OCI-LY3 (cell line): ENCODE measurements around the gene LDB2.

Experiments
- H2AFZ ChIP-seq: fragments of 200-600, 300-600 bp; shearing (Covaris generic); 2 replicates; pipeline ENCODE4 v1.6.0; 2014; ENCODE audit warnings: antibody characterized with exemption, low read depth, low read length
- H3K27ac ChIP-seq: fragments of 200-600, 300-600 bp; sonication (generic); 2 replicates; pipeline ENCODE4 v1.5.1; 2014; ENCODE audit warnings: mild to moderate bottlenecking, low read length, moderate library complexity, mixed read lengths
- H3K27me3 ChIP-seq: fragments of 200-600, 300-600 bp; sonication (generic); 2 replicates; pipeline ENCODE4 v1.6.1; 2014; ENCODE audit warnings: low read depth, low read length, mixed read lengths
- H3K36me3 ChIP-seq: fragments of 200-600, 300-600 bp; sonication (generic); replicated peaks from 2 replicates; pipeline ENCODE3; 2014; ENCODE audit warnings: low read depth, low read length, mixed read lengths
- H3K4me1 ChIP-seq: fragments of 300-600, 200-600 bp; sonication (generic); 2 replicates; pipeline ENCODE4 v1.6.1; 2014; ENCODE audit warnings: low read length, mixed read lengths
- H3K4me2 ChIP-seq: fragments of 200-600, 300-600 bp; sonication (generic); 2 replicates; pipeline ENCODE4 v1.6.1; 2014; ENCODE audit warnings: low read length, mixed read lengths
- H3K4me3 ChIP-seq: fragments of 300-600, 200-600 bp; sonication (generic); 2 replicates; pipeline ENCODE4 v1.5.1; 2014; ENCODE audit warnings: antibody characterized with exemption, mild to moderate bottlenecking, low read length, moderate library complexity
- H3K79me2 ChIP-seq: fragments of 300-600, 200-600 bp; shearing (Covaris generic); 2 replicates; pipeline ENCODE4 v1.6.1; 2014; ENCODE audit warnings: mild to moderate bottlenecking, low read length, mixed read lengths
- H3K9ac ChIP-seq: fragments of 300-600, 200-600 bp; shearing (Covaris generic); 2 replicates; pipeline ENCODE4 v1.6.0; 2014; ENCODE audit warnings: mild to moderate bottlenecking, low read length, moderate library complexity
- H3K9me3 ChIP-seq: fragments of 200-600, 300-600 bp; shearing (Covaris generic); 2 replicates; pipeline ENCODE4 v1.6.1; 2014; ENCODE audit warnings: low read length, mixed read lengths; ENCODE audit not compliant: insufficient read depth
- H4K20me1 ChIP-seq: fragments of 200-600, 300-600 bp; sonication (generic); 2 replicates; pipeline ENCODE4 v1.6.1; 2016; ENCODE audit warnings: low read length, mixed read lengths; ENCODE audit not compliant: insufficient read depth
- EZH2phosphoT487 ChIP-seq: fragments of 200-600 bp; shearing (Covaris generic); IDR thresholded peaks from 2 replicates; pipeline ENCODE4 v1.6.1; 2018; ENCODE audit warnings: antibody characterized with exemption, mixed run types, low read depth
- TF ChIP-seq, protein P1 (sequence below): fragments of 200-600, 300-600 bp; sonication (generic); IDR thresholded peaks from 2 replicates; pipeline ENCODE4 v1.5.1; 2014; ENCODE audit warnings: antibody characterized with exemption, low read length, low read depth

LDB2 gene

DNA sequence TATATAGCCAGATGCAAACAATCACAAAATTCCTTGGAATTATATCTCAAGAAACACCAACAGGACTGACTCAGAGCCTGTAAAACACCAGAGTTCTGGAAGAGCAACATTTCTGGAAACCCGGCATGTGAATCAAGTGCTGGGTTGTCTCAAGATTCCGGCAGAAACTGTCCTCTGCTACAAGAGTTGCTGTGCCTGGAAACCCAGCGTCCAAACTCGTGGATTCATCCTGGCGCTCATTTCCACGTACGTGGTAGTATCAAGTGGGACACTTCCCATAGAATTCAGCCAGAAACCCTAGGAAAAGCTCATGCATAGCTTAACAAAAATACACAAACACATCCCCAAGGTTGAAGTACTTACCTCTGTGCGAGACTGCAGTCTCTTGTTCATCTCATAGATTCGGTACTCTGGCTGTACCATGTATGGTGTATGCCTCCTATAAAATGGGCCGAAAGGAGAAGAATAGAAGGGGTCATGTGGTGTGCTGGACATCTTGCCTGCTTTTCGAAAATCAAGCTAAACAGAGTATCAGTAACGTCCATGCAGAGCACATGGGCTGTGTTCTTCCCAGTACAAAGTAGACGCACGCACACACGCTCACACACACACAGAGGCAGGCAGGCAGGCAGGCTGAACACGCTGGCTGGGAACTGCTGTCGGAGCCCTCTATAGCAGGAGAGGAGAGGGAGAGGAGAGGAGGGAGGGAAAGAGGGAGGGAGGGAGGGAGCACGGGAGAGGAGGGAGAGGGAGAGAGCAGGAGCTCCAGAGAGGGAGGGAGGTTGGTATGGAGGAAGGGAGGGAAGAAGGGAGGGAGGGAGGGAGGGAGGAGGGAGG, at the start of gene LDB2:
Gene LDB2, minus strand, starts transcription at position 655 of the 837 bp plus-strand sequence.
- H3K9me3 ChIP-seq = no peaks in the 10 kb centered on the region
- no peak within 1 kb of the TSS for H3K9ac ChIP-seq
- H3K36me3 ChIP-seq = no peaks in the 10 kb centered on the region
- peaks cover 9% of the 10 kb centered on the region; the same call in 1 of the 2 replicates for H3K27me3 ChIP-seq
- H2AFZ ChIP-seq = no peak within 1 kb of the TSS
- H4K20me1 ChIP-seq = no peaks in the 10 kb centered on the region
- H3K79me2 ChIP-seq = no peaks in the 10 kb centered on the region
- no peak within 1 kb of the TSS for H3K4me3 ChIP-seq
- TF ChIP-seq EZH2phosphoT487 = no peak
- H3K4me1 ChIP-seq = no peaks in the 10 kb centered on the region
- H3K27ac ChIP-seq = no peak within 1 kb of the TSS
- H3K4me2 ChIP-seq = no peak within 1 kb of the TSS

DNA sequence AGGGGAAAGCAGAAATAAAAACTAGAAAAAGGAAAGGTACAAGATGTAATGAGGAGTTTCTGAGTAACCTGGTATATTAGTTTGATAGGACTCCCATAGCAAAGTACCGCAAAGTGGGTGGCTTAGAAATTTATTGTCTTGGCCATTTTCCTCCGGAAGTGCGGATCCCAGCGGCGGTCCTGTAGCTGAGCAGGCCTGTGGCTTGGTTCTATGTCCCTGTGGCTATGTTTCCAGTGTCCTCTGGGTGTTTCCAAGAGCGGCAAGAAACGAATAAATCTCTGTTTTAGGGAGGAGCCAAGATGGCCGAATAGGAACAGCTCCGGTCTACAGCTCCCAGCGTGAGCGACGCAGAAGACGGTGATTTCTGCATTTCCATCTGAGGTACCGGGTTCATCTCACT, 44.0 kb upstream of the LDB2 start:
- Histone ChIP-seq H3K4me1 (no peaks in the 10 kb centered on the region), H3K27me3 (no peaks in the 10 kb centered on the region; the same call in 1 of the 2 replicates), H2AFZ (no peak overlapping the region), H3K36me3 (no peaks in the 10 kb centered on the region), H3K4me3 (no peak overlapping the region), H3K9ac (no peak overlapping the region), H3K4me2 (no peak overlapping the region), H3K9me3 (no peaks in the 10 kb centered on the region), H3K27ac (no peak overlapping the region), H3K79me2 (no peaks in the 10 kb centered on the region), H4K20me1 (no peaks in the 10 kb centered on the region)
- no peak for TF ChIP-seq EZH2phosphoT487
- TF ChIP-seq, protein P1, sequence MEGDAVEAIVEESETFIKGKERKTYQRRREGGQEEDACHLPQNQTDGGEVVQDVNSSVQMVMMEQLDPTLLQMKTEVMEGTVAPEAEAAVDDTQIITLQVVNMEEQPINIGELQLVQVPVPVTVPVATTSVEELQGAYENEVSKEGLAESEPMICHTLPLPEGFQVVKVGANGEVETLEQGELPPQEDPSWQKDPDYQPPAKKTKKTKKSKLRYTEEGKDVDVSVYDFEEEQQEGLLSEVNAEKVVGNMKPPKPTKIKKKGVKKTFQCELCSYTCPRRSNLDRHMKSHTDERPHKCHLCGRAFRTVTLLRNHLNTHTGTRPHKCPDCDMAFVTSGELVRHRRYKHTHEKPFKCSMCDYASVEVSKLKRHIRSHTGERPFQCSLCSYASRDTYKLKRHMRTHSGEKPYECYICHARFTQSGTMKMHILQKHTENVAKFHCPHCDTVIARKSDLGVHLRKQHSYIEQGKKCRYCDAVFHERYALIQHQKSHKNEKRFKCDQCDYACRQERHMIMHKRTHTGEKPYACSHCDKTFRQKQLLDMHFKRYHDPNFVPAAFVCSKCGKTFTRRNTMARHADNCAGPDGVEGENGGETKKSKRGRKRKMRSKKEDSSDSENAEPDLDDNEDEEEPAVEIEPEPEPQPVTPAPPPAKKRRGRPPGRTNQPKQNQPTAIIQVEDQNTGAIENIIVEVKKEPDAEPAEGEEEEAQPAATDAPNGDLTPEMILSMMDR = no peak

DNA sequence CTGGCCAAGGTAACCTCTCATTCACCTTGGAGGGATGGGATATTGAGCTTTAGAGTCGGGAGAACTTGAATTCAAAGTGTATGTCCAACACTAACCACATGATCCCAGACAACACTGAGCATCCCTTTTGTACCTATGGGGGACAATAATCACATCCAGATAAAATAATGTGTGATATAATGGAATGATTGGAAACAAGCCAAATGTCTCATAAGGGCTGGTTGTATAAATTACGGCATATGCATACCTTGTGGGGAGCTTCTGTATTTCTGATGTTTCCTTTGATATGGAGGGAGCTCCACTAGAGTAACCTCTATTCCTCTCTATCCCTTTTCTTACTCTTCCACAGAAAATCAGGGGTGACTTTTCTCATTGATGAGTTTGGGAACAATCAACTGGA, 40.7 kb upstream of the LDB2 start:
- H3K9me3 ChIP-seq = no peaks in the 10 kb centered on the region
- no peak overlapping the region for H3K4me3 ChIP-seq
- no peaks in the 10 kb centered on the region for H3K4me1 ChIP-seq
- TF ChIP-seq, protein P1 = no peak
- no peak for TF ChIP-seq EZH2phosphoT487
- H3K4me2 ChIP-seq = no peak overlapping the region
- H3K9ac ChIP-seq = no peak overlapping the region
- no peak overlapping the region for H2AFZ ChIP-seq
- no peak overlapping the region for H3K27ac ChIP-seq
- no peaks in the 10 kb centered on the region for H3K36me3 ChIP-seq
- H3K27me3 ChIP-seq = no peaks in the 10 kb centered on the region; the same call in 1 of the 2 replicates
- no peaks in the 10 kb centered on the region for H4K20me1 ChIP-seq
- H3K79me2 ChIP-seq = no peaks in the 10 kb centered on the region

DNA sequence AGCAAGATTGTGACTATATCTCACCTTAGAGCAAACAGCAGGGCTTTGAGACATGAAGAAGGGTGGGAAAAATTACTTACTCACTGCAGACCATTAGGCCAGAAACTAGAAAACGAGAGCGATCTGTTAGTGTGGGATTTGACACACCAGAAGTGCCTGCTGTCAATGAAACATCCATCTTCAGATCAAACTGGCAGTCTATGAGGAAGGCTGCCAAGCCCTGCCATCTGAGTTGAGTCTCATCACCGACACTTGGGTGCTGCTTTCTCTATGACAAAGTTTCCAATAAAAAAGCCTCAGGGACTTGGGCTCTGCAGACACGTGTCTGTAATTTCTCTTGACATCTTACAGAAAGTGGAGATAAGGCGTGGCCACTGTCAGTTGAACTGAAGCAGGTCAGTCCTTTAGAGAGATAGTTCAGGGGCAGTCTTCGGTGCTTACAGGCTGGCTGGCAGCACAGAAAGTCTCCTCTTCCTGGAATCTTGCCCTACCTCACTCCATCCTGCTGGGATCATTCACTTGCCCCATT, 40.1 kb upstream of the LDB2 start:
- H3K4me1 ChIP-seq = no peaks in the 10 kb centered on the region
- H3K9me3 ChIP-seq = no peaks in the 10 kb centered on the region
- no peaks in the 10 kb centered on the region for H3K36me3 ChIP-seq
- H4K20me1 ChIP-seq = no peaks in the 10 kb centered on the region
- no peak overlapping the region for H2AFZ ChIP-seq
- no peaks in the 10 kb centered on the region for H3K79me2 ChIP-seq
- no peak overlapping the region for H3K4me3 ChIP-seq
- no peak overlapping the region for H3K4me2 ChIP-seq
- no peak overlapping the region for H3K9ac ChIP-seq
- H3K27ac ChIP-seq = no peak overlapping the region
- no peaks in the 10 kb centered on the region; the same call in 1 of the 2 replicates for H3K27me3 ChIP-seq
- TF ChIP-seq EZH2phosphoT487 = no peak
- TF ChIP-seq, protein P1 = no peak
